ENCODE data around the gene NAA10.

- no peak for TF ChIP-seq CTCF (IDR thresholded peaks at IDR 0.05)
- no peak for TF ChIP-seq EP300 (IDR thresholded peaks at IDR 0.05)
- TF ChIP-seq POLR2AphosphoS5 (IDR thresholded peaks at IDR 0.05), result no peak
- TF ChIP-seq POLR2A (IDR thresholded peaks at IDR 0.05), result no peak
Observed at GRCh38 chrX:153886915-153887314, 47.9 kb downstream of the NAA10 start.
